Gastrocnemius medialis (tissue), 4 donors: ENCODE measurements around the gene ALX3. TPM values are rescaled to one million over a fixed set of nuclear protein-coding genes. Genes with fewer than 3 reads are reported as not detected.

Experiments
- ATAC-seq, 2 donors: fragments of 150-250 bp; one replicate each; pipeline ENCODE4 v1.9.1; 2016
- DNase-seq, 2 donors: peaks; one replicate each; pipeline ENCODE4 v3.0.0-alpha.2; 2019
- H3K27ac ChIP-seq, 4 donors: fragments of 200-600 bp; sonication (generic); 1 replicate in 1 of 4; 2 replicates in 3 of 4; pipeline ENCODE4 v1.5.1; 2016 to 2018; ENCODE audit warnings: mild to moderate bottlenecking in 2 of 4, moderate library complexity in 1 of 4
- H3K27me3 ChIP-seq, 3 donors: fragments of 200-600 bp; sonication (generic) in 2 of 3; 1 replicate in 1 of 3; 2 replicates in 2 of 3; pipeline versions ENCODE4 v1.5.1 to v1.6.0; 2016 to 2019; ENCODE audit warnings: mild to moderate bottlenecking in 1 of 3, moderate library complexity in 1 of 3
- H3K36me3 ChIP-seq, 2 donors: fragments of 200-600 bp; sonication (generic) in 1 of 2; one replicate each; pipeline ENCODE4 v1.5.1; 2017 to 2018
- H3K4me1 ChIP-seq, 2 donors: fragments of 200-600 bp; sonication (generic) in 1 of 2; one replicate each; pipeline ENCODE4 v1.5.1; 2016 to 2017; ENCODE audit warnings: mild to moderate bottlenecking in 2 of 2
- H3K4me3 ChIP-seq, 4 donors: fragments of 200-600 bp; sonication (generic) in 3 of 4; 1 replicate in 1 of 4; 2 replicates in 3 of 4; pipeline ENCODE4 v1.5.1; 2016 to 2019; ENCODE audit warnings: mild to moderate bottlenecking in 2 of 4
- H3K9me3 ChIP-seq, 3 donors: fragments of 200-600 bp; sonication (generic) in 2 of 3; 1 replicate in 1 of 3; 2 replicates in 2 of 3; pipeline ENCODE4 v1.5.1; 2016 to 2019
- CTCF ChIP-seq, 5 experiments: fragments of 450-650 bp in 3 of 5; fragments of 200-600 bp in 2 of 5; sonication (generic) in 2 of 5; IDR thresholded peaks in 4 of 5; conservative IDR thresholded peaks in 1 of 5; 1 replicate in 4 of 5; 2 replicates in 1 of 5; pipeline ENCODE4 v1.5.1; 2016 to 2019; ENCODE audit warnings: antibody characterized with exemption in 5 of 5, mild to moderate bottlenecking in 3 of 5, moderate library complexity in 3 of 5
- POLR2A ChIP-seq, 2 donors: fragments of 450-650 bp; IDR thresholded peaks; one replicate each; pipeline ENCODE4 v1.6.1; 2017; ENCODE audit warnings: antibody characterized with exemption in 2 of 2, mild to moderate bottlenecking in 2 of 2, moderate library complexity in 2 of 2
- in situ Hi-C, 4 donors: fragments of 200-750 bp; cut with MboI; loops; one replicate each; pipeline versions ENCODE4 v1.15.0 to v1.8.0; 2017; ENCODE audit warnings: low sequenced_read_pairs in 4 of 4
- intact Hi-C: fragments of 100-400 bp; cut with DNase I; formaldehyde crosslinking; loops from one replicate; pipeline ENCODE4 v1.15.1; 2023; ENCODE audit warnings: low total_unique reads
- total RNA-seq, 4 donors: library from RNA; depleted of rRNA; stranded (reverse); fragments of >200 nt; gene quantifications; one replicate each; pipeline versions ENCODE4 v1.1.0 to v1.2.3, GENCODE V29; 2016

The ALX3 gene
- total RNA-seq, 4 donors from 2014 or later: not detected

- no peak for ATAC-seq
- no peaks in the 10 kb centered on the region for H3K36me3 ChIP-seq
- no peak for DNase-seq
- no peaks in the 10 kb centered on the region for H3K4me1 ChIP-seq
- H3K9me3 ChIP-seq: no peaks in the 10 kb centered on the region
- in situ Hi-C loops (no loop called here), intact Hi-C loops (no loop called here)
- no peak overlapping the region for H3K27ac ChIP-seq
- TF ChIP-seq POLR2A (IDR thresholded peaks at IDR 0.05) (no peak), CTCF (IDR thresholded peaks at IDR 0.05 in 4 of 5, conservative IDR thresholded peaks at IDR 0.05 in 1 of 5) (no peak)
- H3K27me3 ChIP-seq: no peaks in the 10 kb centered on the region
- no peak overlapping the region for H3K4me3 ChIP-seq
These were observed 28.0 kb upstream of the ALX3 start for GRCh38 chr1:110098222-110099026.

- Histone ChIP-seq H3K36me3 (no peaks in the 10 kb centered on the region), H3K4me3 (no peak overlapping the region), H3K4me1 (no peaks in the 10 kb centered on the region), H3K9me3 (no peaks in the 10 kb centered on the region), H3K27me3 (no peaks in the 10 kb centered on the region), H3K27ac (no peak overlapping the region)
- DNase-seq: no peak
- TF ChIP-seq POLR2A (IDR thresholded peaks at IDR 0.05): no peak
- no peak for TF ChIP-seq CTCF (IDR thresholded peaks at IDR 0.05 in 4 of 5, conservative IDR thresholded peaks at IDR 0.05 in 1 of 5)
- intact Hi-C loops: no loop called here
- ATAC-seq: no peak
- in situ Hi-C loops: no loop called here
These were observed 27.2 kb upstream of the ALX3 start for GRCh38 chr1:110097507-110098221.

GRCh38 chr1:110094931-110095654 is 24.6 kb upstream of the ALX3 start:
- H3K27me3 ChIP-seq: no peaks in the 10 kb centered on the region
- in situ Hi-C loops: no loop called here
- no peaks in the 10 kb centered on the region for H3K9me3 ChIP-seq
- no peaks in the 10 kb centered on the region for H3K4me1 ChIP-seq
- intact Hi-C loops: no loop called here
- H3K4me3 ChIP-seq: no peak overlapping the region
- DNase-seq (no peak), ATAC-seq (no peak)
- TF ChIP-seq POLR2A (IDR thresholded peaks at IDR 0.05) (no peak), CTCF (IDR thresholded peaks at IDR 0.05 in 4 of 5, conservative IDR thresholded peaks at IDR 0.05 in 1 of 5) (no peak)
- no peak overlapping the region for H3K27ac ChIP-seq
- no peaks in the 10 kb centered on the region for H3K36me3 ChIP-seq

GRCh38 chr1:110092991-110093390 is 22.5 kb upstream of the ALX3 start:
- in situ Hi-C loops: no loop called here
- no peaks in the 10 kb centered on the region for H3K4me1 ChIP-seq
- intact Hi-C loops: no loop called here
- H3K4me3 ChIP-seq: no peak overlapping the region
- no peaks in the 10 kb centered on the region for H3K27me3 ChIP-seq
- no peak overlapping the region for H3K27ac ChIP-seq
- ATAC-seq: no peak
- TF ChIP-seq CTCF (IDR thresholded peaks at IDR 0.05 in 4 of 5, conservative IDR thresholded peaks at IDR 0.05 in 1 of 5): no peak
- TF ChIP-seq POLR2A (IDR thresholded peaks at IDR 0.05): no peak
- H3K9me3 ChIP-seq: no peaks in the 10 kb centered on the region
- no peaks in the 10 kb centered on the region for H3K36me3 ChIP-seq
- DNase-seq: no peak
